Effector memory CD4-positive, alpha-beta T cell (primary cell): ENCODE measurements around the gene RIT2.

ENCODE experiments used
- DNase-seq, 3 donors: peaks; one replicate each; pipeline ENCODE4 v3.0.0-alpha.2; 2020
- H3K27ac ChIP-seq: 2 replicates; pipeline ENCODE4 v1.7.0; 2013; ENCODE audit warnings: mild to moderate bottlenecking, low read length, moderate library complexity; ENCODE audit not compliant: insufficient read depth, poor library complexity, severe bottlenecking
- H3K27me3 ChIP-seq: replicated peaks from 2 replicates; pipeline ENCODE4 v1.7.0; 2013; ENCODE audit warnings: mild to moderate bottlenecking, low read length; ENCODE audit not compliant: insufficient read depth, control insufficient read depth, poor library complexity, severe bottlenecking
- H3K36me3 ChIP-seq: 2 replicates; pipeline ENCODE4 v1.7.0; 2013; ENCODE audit warnings: mild to moderate bottlenecking, low read length, moderate library complexity; ENCODE audit not compliant: control insufficient read depth, insufficient read depth
- H3K4me1 ChIP-seq: 2 replicates; pipeline ENCODE4 v1.7.0; 2013; ENCODE audit warnings: low read length, mild to moderate bottlenecking; ENCODE audit not compliant: control insufficient read depth, insufficient read depth, poor library complexity, severe bottlenecking
- H3K4me3 ChIP-seq: 2 replicates; pipeline ENCODE4 v1.7.0; 2013; ENCODE audit warnings: low read length, low read depth, mild to moderate bottlenecking; ENCODE audit not compliant: insufficient read depth, poor library complexity, severe bottlenecking
- H3K9me3 ChIP-seq: 2 replicates; pipeline ENCODE4 v1.7.0; 2013; ENCODE audit warnings: mild to moderate bottlenecking, low read length, moderate library complexity; ENCODE audit not compliant: control insufficient read depth

Gene RIT2

DNA sequence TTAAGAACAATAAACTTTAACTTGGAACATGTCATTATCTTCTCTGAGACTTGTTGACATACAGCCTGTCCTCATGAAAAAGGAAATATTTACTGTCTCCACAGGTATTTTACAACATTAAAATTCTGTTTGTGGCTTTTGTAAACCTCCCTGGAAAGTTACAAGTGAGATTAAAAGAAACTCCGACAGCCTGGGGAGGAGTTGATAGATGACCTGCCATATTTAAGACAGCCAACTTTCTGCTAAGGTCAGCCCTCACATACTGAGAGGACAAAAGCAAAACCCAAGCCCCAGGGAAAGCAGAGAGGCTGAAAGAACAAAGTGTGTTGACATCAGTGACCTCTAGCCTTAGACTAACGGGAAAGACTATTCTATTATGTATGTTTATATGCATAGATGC is 350.2 kb downstream of the RIT2 start:
- Histone ChIP-seq H3K9me3 (no peaks in the 10 kb centered on the region), H3K36me3 (no peaks in the 10 kb centered on the region), H3K4me3 (no peak overlapping the region), H3K27ac (no peak overlapping the region), H3K27me3 (no peaks in the 10 kb centered on the region), H3K4me1 (no peaks in the 10 kb centered on the region)
- DNase-seq, result no peak

DNA sequence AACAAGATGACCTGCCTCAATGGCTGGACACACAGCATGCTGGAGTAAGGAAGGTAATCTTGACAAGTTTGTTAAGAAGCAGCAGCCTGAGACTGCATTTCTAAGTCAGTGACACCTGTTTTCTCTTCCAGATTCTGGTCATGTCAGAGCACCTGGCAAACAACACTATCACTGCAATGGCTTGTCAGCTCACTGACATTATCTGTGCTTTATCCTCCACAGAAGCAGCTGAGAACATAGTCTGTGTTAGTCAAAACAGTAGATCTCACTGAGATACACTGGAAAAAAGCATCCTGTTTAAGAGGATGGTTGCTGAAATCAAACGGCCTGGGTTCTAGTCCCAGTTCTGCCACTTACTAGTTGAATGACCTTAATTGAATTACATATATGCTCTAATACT is 355.2 kb downstream of the RIT2 start:
- no peaks in the 10 kb centered on the region for H3K36me3 ChIP-seq
- H3K4me1 ChIP-seq, result no peaks in the 10 kb centered on the region
- DNase-seq, result no peak
- H3K4me3 ChIP-seq, result no peak overlapping the region
- H3K27me3 ChIP-seq, result no peaks in the 10 kb centered on the region
- H3K27ac ChIP-seq, result no peak overlapping the region
- H3K9me3 ChIP-seq, result no peaks in the 10 kb centered on the region

- H3K36me3 ChIP-seq, result no peaks in the 10 kb centered on the region
- no peaks in the 10 kb centered on the region for H3K27me3 ChIP-seq
- H3K9me3 ChIP-seq, result no peaks in the 10 kb centered on the region
- H3K27ac ChIP-seq, result no peak overlapping the region
- DNase-seq, result no peak
- H3K4me3 ChIP-seq, result no peak overlapping the region
- no peaks in the 10 kb centered on the region for H3K4me1 ChIP-seq
Observed at GRCh38 chr18:42758852-42759251, 356.6 kb downstream of the RIT2 start.

GRCh38 chr18:42756214-42756613 is 359.3 kb downstream of the RIT2 start:
- H3K36me3 ChIP-seq, result no peaks in the 10 kb centered on the region
- no peak for DNase-seq
- no peaks in the 10 kb centered on the region for H3K4me1 ChIP-seq
- no peaks in the 10 kb centered on the region for H3K27me3 ChIP-seq
- H3K4me3 ChIP-seq, result no peak overlapping the region
- no peaks in the 10 kb centered on the region for H3K9me3 ChIP-seq
- H3K27ac ChIP-seq, result no peak overlapping the region

- Histone ChIP-seq H3K4me1 (no peaks in the 10 kb centered on the region), H3K4me3 (no peak overlapping the region), H3K27me3 (no peaks in the 10 kb centered on the region), H3K27ac (no peak overlapping the region), H3K9me3 (no peaks in the 10 kb centered on the region), H3K36me3 (no peaks in the 10 kb centered on the region)
- no peak for DNase-seq
Observed at GRCh38 chr18:42752916-42753315, 362.6 kb downstream of the RIT2 start.

GRCh38 chr18:42746794-42747193 is 368.7 kb downstream of the RIT2 start:
- Histone ChIP-seq H3K27me3 (no peaks in the 10 kb centered on the region), H3K27ac (no peak overlapping the region), H3K36me3 (no peaks in the 10 kb centered on the region), H3K9me3 (no peaks in the 10 kb centered on the region), H3K4me1 (no peaks in the 10 kb centered on the region), H3K4me3 (no peak overlapping the region)
- DNase-seq, result no peak

- Histone ChIP-seq H3K36me3 (no peaks in the 10 kb centered on the region), H3K4me3 (no peak overlapping the region), H3K4me1 (no peaks in the 10 kb centered on the region), H3K9me3 (no peaks in the 10 kb centered on the region), H3K27me3 (no peaks in the 10 kb centered on the region), H3K27ac (no peak overlapping the region)
- no peak for DNase-seq
Observed at GRCh38 chr18:42745931-42746330, 369.6 kb downstream of the RIT2 start.

DNA sequence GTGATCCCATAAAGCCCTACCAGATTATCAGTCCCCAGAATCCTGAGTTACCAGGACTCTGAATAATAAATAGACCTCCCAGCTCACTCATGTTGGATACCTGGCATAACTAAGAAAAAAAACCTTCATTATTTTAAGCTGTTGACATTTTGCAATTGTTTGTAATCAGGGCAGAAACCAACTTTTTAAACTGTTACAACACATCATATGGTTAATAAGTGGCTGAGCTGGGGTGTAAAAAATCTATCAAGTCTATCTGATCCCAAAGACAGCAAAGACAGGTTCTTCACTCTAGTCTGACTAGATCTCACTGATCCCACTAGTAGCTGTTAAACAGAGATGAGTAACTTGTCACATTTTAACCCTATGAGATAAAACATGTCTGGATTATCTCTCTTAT is 370.3 kb downstream of the RIT2 start:
- no peaks in the 10 kb centered on the region for H3K27me3 ChIP-seq
- no peaks in the 10 kb centered on the region for H3K36me3 ChIP-seq
- DNase-seq, result no peak
- no peak overlapping the region for H3K4me3 ChIP-seq
- H3K27ac ChIP-seq, result no peak overlapping the region
- H3K9me3 ChIP-seq, result no peaks in the 10 kb centered on the region
- H3K4me1 ChIP-seq, result no peaks in the 10 kb centered on the region

DNA sequence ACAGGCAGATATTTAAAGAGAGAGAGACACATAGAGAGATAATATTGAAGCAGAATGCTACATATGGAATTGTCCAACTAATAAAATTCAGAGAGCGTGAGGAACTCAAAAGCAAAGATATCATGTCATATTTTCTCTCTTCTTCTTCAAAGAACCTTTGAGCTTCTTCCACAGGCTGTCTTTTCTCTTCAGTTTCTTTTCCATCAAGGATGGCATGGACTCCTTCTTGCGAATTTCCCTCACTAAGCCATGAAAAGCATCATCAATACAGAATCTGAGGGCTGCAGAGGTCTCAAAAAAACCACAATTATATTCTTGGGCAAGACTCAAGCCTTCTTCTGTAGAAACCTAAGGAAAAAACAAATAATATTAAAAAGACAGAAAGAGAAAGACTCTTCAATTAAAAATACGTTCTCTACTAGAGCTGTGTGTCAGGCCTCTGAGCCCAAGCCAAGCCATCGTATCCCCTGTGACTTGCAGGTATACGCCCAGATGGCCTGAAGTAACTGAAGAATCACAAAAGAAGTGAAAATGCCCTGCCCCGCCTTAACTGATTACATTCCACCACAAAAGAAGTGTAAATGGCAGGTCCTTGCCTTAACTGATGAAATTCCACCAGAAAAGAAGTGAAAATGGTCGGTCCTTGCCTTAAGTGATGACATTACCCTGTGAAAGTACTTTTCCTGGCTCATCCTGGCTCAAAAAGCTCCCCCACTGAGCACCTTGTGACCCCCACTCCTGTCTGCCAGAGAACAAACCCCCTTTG is 371.9 kb downstream of the RIT2 start:
- Histone ChIP-seq H3K4me3 (no peak overlapping the region), H3K27me3 (no peaks in the 10 kb centered on the region), H3K36me3 (no peaks in the 10 kb centered on the region), H3K4me1 (no peaks in the 10 kb centered on the region), H3K9me3 (no peaks in the 10 kb centered on the region), H3K27ac (no peak overlapping the region)
- no peak for DNase-seq

- H3K27me3 ChIP-seq, result no peaks in the 10 kb centered on the region
Observed at GRCh38 chr18:42742969-42743368, 372.5 kb downstream of the RIT2 start.

More at GRCh38 chr18:42742969-42743368, 372.5 kb downstream of the RIT2 start:
- Histone ChIP-seq H3K4me1 (no peaks in the 10 kb centered on the region), H3K9me3 (no peaks in the 10 kb centered on the region), H3K36me3 (no peaks in the 10 kb centered on the region), H3K4me3 (no peak overlapping the region), H3K27ac (no peak overlapping the region)
- no peak for DNase-seq
